ENCODE data around the gene TRIM17.

DNA sequence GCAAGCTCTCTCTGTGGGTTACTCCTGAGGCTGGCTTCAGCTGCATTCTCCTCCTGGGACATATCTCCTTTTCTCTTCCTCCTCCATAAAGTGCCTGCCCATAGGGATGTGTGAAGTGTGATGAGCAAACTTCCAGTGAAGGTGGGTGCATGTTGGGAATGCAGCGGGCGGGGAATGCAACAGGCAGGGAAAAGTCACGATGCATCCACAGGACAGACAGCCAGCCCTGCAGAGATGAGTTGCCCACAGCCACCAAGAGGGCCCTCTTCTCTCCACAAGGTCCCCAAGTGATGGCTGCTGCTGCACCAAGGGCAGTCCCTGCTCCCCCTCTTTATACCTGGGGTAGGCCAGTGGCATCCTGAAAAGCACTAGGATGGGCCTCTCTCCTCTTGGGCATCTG lies 37.0 kb upstream of the TRIM17 start:
- TF ChIP-seq, protein P1, sequence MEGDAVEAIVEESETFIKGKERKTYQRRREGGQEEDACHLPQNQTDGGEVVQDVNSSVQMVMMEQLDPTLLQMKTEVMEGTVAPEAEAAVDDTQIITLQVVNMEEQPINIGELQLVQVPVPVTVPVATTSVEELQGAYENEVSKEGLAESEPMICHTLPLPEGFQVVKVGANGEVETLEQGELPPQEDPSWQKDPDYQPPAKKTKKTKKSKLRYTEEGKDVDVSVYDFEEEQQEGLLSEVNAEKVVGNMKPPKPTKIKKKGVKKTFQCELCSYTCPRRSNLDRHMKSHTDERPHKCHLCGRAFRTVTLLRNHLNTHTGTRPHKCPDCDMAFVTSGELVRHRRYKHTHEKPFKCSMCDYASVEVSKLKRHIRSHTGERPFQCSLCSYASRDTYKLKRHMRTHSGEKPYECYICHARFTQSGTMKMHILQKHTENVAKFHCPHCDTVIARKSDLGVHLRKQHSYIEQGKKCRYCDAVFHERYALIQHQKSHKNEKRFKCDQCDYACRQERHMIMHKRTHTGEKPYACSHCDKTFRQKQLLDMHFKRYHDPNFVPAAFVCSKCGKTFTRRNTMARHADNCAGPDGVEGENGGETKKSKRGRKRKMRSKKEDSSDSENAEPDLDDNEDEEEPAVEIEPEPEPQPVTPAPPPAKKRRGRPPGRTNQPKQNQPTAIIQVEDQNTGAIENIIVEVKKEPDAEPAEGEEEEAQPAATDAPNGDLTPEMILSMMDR (IDR thresholded peaks at IDR 0.05) = no peak
- TF ChIP-seq EZH2 (IDR thresholded peaks at IDR 0.05) = no peak
- no peak for TF ChIP-seq EZH2phosphoT487 (IDR thresholded peaks at IDR 0.05)
